Measurements from ENCODE around the gene CCNYL1.

DNA sequence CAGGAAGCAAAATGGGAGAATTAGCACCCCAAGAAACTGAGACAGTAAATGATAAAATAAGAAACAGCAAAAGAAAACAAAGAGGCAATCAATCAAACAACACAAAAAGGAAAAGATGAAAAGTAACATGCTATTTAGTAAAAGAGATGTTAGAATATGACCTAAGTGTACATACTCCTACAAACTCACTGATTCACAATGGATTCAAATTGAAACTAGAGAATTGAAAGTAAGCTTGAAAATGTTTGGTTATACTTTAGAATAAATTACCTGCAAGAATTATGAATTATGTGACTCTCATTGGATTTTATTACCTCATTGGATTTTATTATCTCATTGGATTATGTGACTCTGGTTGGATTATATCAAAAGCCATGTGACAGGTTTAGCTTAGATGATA lies 22.8 kb upstream of the CCNYL1 start:
- TF ChIP-seq POLR2A (IDR thresholded peaks at IDR 0.05) (no peak), POLR2AphosphoS5 (IDR thresholded peaks at IDR 0.05; ENCODE audit: insufficient read depth in 1 of 2, low read depth in 1 of 2) (no peak)

Measured in vagina (tissue), 2 donors.